HEK293T (cell line): ENCODE results near the gene GABRA4.

Experiments used
- BHLHE40 ChIP-seq: fragments of 450-650 bp; IDR thresholded peaks from 2 replicates; pipeline ENCODE4 v1.6.1; 2016; ENCODE audit warnings: mild to moderate bottlenecking, moderate library complexity, borderline replicate concordance
- ELF4 ChIP-seq: fragments of 450-650 bp; IDR thresholded peaks from 2 replicates; pipeline ENCODE4 v1.6.1; 2017; ENCODE audit warnings: antibody characterized with exemption
- FOXA1 ChIP-seq: fragments of 450-650 bp; IDR thresholded peaks from 2 replicates; pipeline ENCODE4 v1.6.1; 2016; ENCODE audit warnings: mild to moderate bottlenecking
- FOXM1 ChIP-seq: fragments of 450-650 bp; IDR thresholded peaks from 2 replicates; pipeline ENCODE4 v1.6.1; 2017; ENCODE audit warnings: mild to moderate bottlenecking, borderline replicate concordance
- HDGF ChIP-seq: fragments of 450-650 bp; IDR thresholded peaks from 2 replicates; pipeline ENCODE4 v1.6.1; 2017; ENCODE audit warnings: antibody characterized with exemption, borderline replicate concordance
- SP1 ChIP-seq: fragments of 450-650 bp; IDR thresholded peaks from 2 replicates; pipeline ENCODE4 v1.6.1; 2017
- TARDBP ChIP-seq: fragments of 450-650 bp; IDR thresholded peaks from 2 replicates; pipeline ENCODE4 v1.6.1; 2016
- TF ChIP-seq, protein P1 (sequence below): fragments of 450-650 bp; IDR thresholded peaks from 2 replicates; pipeline ENCODE4 v1.6.1; 2016

DNA sequence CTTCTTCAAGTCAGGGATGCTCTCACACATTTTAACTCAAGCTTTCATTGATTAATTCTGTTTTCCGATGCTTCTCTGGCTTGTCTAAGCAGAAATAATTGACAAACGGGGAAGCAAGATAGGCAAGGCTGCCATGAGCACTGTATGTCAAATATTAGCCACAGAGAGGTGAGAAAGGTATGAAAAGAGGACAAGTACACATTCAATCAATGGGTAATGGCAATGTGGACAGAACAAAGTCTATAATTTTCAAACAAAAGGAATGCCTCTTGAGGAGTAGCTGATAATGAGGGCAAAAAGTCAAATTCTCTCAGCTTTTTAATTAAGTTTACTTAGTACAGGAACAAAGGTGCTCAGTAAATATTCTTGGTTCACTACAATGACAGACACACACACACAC, 104.0 kb downstream of the GABRA4 start:
- TF ChIP-seq SP1 (no peak), BHLHE40 (no peak), HDGF (no peak), TARDBP (no peak), FOXA1 (no peak), ELF4 (no peak), FOXM1 (no peak)
- TF ChIP-seq, protein P1, sequence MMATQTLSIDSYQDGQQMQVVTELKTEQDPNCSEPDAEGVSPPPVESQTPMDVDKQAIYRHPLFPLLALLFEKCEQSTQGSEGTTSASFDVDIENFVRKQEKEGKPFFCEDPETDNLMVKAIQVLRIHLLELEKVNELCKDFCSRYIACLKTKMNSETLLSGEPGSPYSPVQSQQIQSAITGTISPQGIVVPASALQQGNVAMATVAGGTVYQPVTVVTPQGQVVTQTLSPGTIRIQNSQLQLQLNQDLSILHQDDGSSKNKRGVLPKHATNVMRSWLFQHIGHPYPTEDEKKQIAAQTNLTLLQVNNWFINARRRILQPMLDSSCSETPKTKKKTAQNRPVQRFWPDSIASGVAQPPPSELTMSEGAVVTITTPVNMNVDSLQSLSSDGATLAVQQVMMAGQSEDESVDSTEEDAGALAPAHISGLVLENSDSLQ = no peak
